GM12878 (cell line): ENCODE measurements around the gene LRP2BP. TPM values are rescaled to one million over a fixed set of nuclear protein-coding genes. Genes with fewer than 3 reads are reported as not detected.

Experiments
- ATF7 ChIP-seq: fragments of 450-650 bp; IDR thresholded peaks from 2 replicates; pipeline ENCODE4 v1.6.1; 2016; ENCODE audit warnings: low read depth, mild to moderate bottlenecking
- BHLHE40 ChIP-seq, 2 experiments: fragments of 450-650 bp in 1 of 2; IDR thresholded peaks; 2 replicates each; pipeline ENCODE4 v1.6.1; 2011 to 2017; ENCODE audit warnings: low read depth in 2 of 2, borderline replicate concordance in 1 of 2, improper control_type of control experiment in 1 of 2, low read length in 1 of 2, mild to moderate bottlenecking in 1 of 2
- BMI1 ChIP-seq: fragments of 450-650 bp; IDR thresholded peaks from 2 replicates; pipeline ENCODE4 v1.6.1; 2016; ENCODE audit warnings: mild to moderate bottlenecking, moderate library complexity, borderline replicate concordance
- CREM ChIP-seq: IDR thresholded peaks from 2 replicates; pipeline ENCODE4 v1.6.1; 2014; ENCODE audit warnings: antibody characterized with exemption, low read depth
- ETV6 ChIP-seq, 2 experiments: fragments of 450-650 bp in 1 of 2; IDR thresholded peaks in 1 of 2; conservative IDR thresholded peaks in 1 of 2; 2 replicates each; pipeline ENCODE4 v1.6.1; 2014; ENCODE audit warnings: antibody characterized with exemption in 1 of 2, borderline replicate concordance in 1 of 2, low read depth in 1 of 2, mild to moderate bottlenecking in 1 of 2, moderate library complexity in 1 of 2
- GATAD2B ChIP-seq: fragments of 450-650 bp; conservative IDR thresholded peaks from 2 replicates; pipeline ENCODE4 v1.6.1; 2017; ENCODE audit warnings: low read depth, mild to moderate bottlenecking, moderate library complexity
- HCFC1 ChIP-seq: fragments of 150-350 bp; IDR thresholded peaks from 2 replicates; pipeline ENCODE4 v1.6.1; 2014; ENCODE audit warnings: low read length
- IRF4 ChIP-seq: IDR thresholded peaks from 2 replicates; pipeline ENCODE4 v1.6.1; 2011; ENCODE audit warnings: low read depth, low read length
- KAT2A ChIP-seq: conservative IDR thresholded peaks from 2 replicates; pipeline ENCODE4 v1.6.1; 2011; ENCODE audit warnings: low read depth, low read length; ENCODE audit not compliant: control insufficient read depth
- MYB ChIP-seq: fragments of 150-350 bp; IDR thresholded peaks from 2 replicates; pipeline ENCODE4 v1.6.1; 2014; ENCODE audit warnings: mild to moderate bottlenecking, low read depth, low read length, borderline replicate concordance
- MYC ChIP-seq: IDR thresholded peaks from 2 replicates; pipeline ENCODE4 v1.6.1; 2011; ENCODE audit warnings: mild to moderate bottlenecking, low read length, moderate library complexity, inconsistent platforms; ENCODE audit not compliant: insufficient read depth, insufficient replicate concordance, insufficient read length, severe bottlenecking
- NR2C2 ChIP-seq: IDR thresholded peaks from 2 replicates; pipeline ENCODE4 v1.6.1; 2011; ENCODE audit warnings: borderline replicate concordance, low read depth; ENCODE audit not compliant: control insufficient read depth, insufficient read length
- RELA ChIP-seq: fragments of 450-650 bp; IDR thresholded peaks from 2 replicates; pipeline ENCODE4 v1.8.0; 2014; ENCODE audit warnings: borderline replicate concordance; ENCODE audit not compliant: partially characterized antibody
- STAT3 ChIP-seq: IDR thresholded peaks from 2 replicates; pipeline ENCODE4 v1.6.1; 2011; ENCODE audit warnings: low read depth, low read length, improper control_type of control experiment
- TARDBP ChIP-seq: IDR thresholded peaks from 2 replicates; pipeline ENCODE4 v1.6.1; 2016; ENCODE audit warnings: borderline replicate concordance
- TCF7 ChIP-seq: IDR thresholded peaks from 2 replicates; pipeline ENCODE4 v1.6.1; 2014; ENCODE audit warnings: antibody characterized with exemption, borderline replicate concordance
- WRNIP1 ChIP-seq: IDR thresholded peaks from 2 replicates; pipeline ENCODE4 v1.6.1; 2011; ENCODE audit warnings: low read depth, low read length, improper control_type of control experiment, borderline replicate concordance
- YY1 ChIP-seq: IDR thresholded peaks from 2 replicates; pipeline ENCODE4 v1.6.1; 2011; ENCODE audit warnings: low read depth, mild to moderate bottlenecking, low read length
- ZNF24 ChIP-seq: fragments of 450-650 bp; IDR thresholded peaks from 2 replicates; pipeline ENCODE4 v1.6.1; 2017; ENCODE audit warnings: antibody characterized with exemption, mild to moderate bottlenecking
- polyA plus RNA-seq, 11 experiments: library from polyadenylated mRNA; depleted of rRNA in 4 of 11; unstranded in 6 of 11; stranded (reverse) in 5 of 11; fragments of >200 nt; fragmentation: Nextera tagmentation in 4 of 11; fragmentation: Illumina TruSeq in 1 of 11; extraction: Ambion mirVana in 4 of 11; extraction: Trizol in 1 of 11; gene quantifications; 1 replicate in 1 of 11; 2 replicates in 10 of 11; pipeline versions ENCODE4 v1.2.1 to v1.2.3, GENCODE V29; 2011 to 2016; ENCODE audit warnings: inconsistent platforms in 2 of 11, missing spikeins in 2 of 11, low read depth in 1 of 11
- total RNA-seq, 4 experiments: library from RNA; depleted of rRNA in 3 of 4; stranded (reverse); fragments of >200 nt in 3 of 4; fragmentation: Illumina TruSeq in 1 of 4; extraction: Trizol in 1 of 4; gene quantifications; 2 replicates each; pipeline versions ENCODE4 v1.2.1 to v1.2.3, GENCODE V29; 2013 to 2021
- TF ChIP-seq, protein P1 (sequence below): IDR thresholded peaks from 2 replicates; pipeline ENCODE4 v1.6.1; 2011; ENCODE audit warnings: low read depth, mild to moderate bottlenecking, low read length, moderate library complexity, borderline replicate concordance; ENCODE audit errors: extremely low read depth
- TF ChIP-seq, protein P2 (sequence below): IDR thresholded peaks from 2 replicates; pipeline ENCODE4 v1.6.1; 2012; ENCODE audit warnings: low read depth, low read length, improper control_type of control experiment
- TF ChIP-seq, protein P3 (sequence below): fragments of 450-650 bp; formaldehyde crosslinking; IDR thresholded peaks from 2 replicates; pipeline ENCODE4 v1.4.0; 2020; ENCODE audit warnings: mild to moderate bottlenecking, moderate library complexity
- TF ChIP-seq, protein P4 (sequence below): fragments of 150-350 bp; IDR thresholded peaks from 2 replicates; pipeline ENCODE4 v1.6.1; 2014; ENCODE audit warnings: mild to moderate bottlenecking, low read depth, low read length
- TF ChIP-seq, protein P5 (sequence below): fragments of 450-650 bp; IDR thresholded peaks from 2 replicates; pipeline ENCODE4 v1.6.1; 2016; ENCODE audit warnings: mild to moderate bottlenecking

Gene LRP2BP
- total and polyA plus RNA-seq, 10 of the 15 experiments (the other 5 are each of a cell fraction or from before 2014, with no cell fraction given): 0.27 to 5.2 (median 1.0) TPM

DNA sequence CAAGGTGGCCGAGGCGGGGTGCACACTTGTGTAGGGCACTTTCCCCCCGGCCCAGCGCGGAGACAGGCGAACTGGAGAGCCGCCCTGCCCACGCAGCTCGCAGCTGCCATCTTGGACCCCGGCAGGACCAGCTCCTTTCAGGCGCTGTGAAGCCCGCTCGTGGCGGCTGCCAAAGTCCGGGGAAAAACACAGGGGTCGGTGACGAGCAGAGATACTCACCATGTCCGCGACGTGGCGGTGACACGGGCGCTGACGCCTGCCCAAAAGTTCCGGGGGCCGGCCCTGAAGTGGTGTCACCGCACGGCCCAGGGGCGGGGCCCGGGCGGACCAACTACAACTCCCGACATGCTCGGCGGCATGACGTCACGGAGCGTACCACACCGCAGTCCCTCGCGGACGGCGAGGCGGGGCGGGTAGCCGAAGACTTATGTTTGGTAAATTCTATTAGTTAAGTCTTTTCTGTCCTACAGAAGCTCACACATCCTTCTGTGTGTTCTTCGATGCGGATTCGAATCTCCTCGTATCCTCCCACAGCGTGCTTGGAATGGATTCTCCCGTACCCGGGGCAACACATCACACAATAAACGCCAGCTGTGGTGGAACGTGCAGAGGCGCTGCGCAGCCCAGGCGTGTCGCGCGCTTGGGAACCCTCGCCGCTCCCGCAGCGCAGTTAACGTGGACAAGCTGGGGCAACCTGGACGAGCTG, 30.1 kb upstream of the LRP2BP start, which contains the start of gene UFSP2 (continued):
- TF ChIP-seq MYB (no peak), RELA (peak; percentile 87), HCFC1 (peak; percentile 89), TARDBP (no peak), TCF7 (no peak), ZNF24 (no peak), BHLHE40 (IDR thresholded peaks at IDR 0.05; ENCODE audit: borderline replicate concordance in 1 of 2, low read depth in 2 of 2, low read length in 1 of 2) (peak; percentile 99), KAT2A (no peak), CREM (peak; percentile 99), YY1 (peak; percentile 96), MYC (no peak), IRF4 (no peak), BMI1 (peak; percentile 97), GATAD2B (peak; percentile 66), ATF7 (peak; percentile 100), STAT3 (no peak), ETV6 (conservative IDR thresholded peaks at IDR 0.05 in 1 of 2, IDR thresholded peaks at IDR 0.05 in 1 of 2; ENCODE audit: borderline replicate concordance in 1 of 2, low read depth in 1 of 2) (no peak), NR2C2 (no peak), WRNIP1 (no peak)
- TF ChIP-seq, protein P1, sequence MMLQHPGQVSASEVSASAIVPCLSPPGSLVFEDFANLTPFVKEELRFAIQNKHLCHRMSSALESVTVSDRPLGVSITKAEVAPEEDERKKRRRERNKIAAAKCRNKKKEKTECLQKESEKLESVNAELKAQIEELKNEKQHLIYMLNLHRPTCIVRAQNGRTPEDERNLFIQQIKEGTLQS: no peak
- TF ChIP-seq, protein P2, sequence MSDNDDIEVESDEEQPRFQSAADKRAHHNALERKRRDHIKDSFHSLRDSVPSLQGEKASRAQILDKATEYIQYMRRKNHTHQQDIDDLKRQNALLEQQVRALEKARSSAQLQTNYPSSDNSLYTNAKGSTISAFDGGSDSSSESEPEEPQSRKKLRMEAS: peak; percentile 94
- TF ChIP-seq, protein P3, sequence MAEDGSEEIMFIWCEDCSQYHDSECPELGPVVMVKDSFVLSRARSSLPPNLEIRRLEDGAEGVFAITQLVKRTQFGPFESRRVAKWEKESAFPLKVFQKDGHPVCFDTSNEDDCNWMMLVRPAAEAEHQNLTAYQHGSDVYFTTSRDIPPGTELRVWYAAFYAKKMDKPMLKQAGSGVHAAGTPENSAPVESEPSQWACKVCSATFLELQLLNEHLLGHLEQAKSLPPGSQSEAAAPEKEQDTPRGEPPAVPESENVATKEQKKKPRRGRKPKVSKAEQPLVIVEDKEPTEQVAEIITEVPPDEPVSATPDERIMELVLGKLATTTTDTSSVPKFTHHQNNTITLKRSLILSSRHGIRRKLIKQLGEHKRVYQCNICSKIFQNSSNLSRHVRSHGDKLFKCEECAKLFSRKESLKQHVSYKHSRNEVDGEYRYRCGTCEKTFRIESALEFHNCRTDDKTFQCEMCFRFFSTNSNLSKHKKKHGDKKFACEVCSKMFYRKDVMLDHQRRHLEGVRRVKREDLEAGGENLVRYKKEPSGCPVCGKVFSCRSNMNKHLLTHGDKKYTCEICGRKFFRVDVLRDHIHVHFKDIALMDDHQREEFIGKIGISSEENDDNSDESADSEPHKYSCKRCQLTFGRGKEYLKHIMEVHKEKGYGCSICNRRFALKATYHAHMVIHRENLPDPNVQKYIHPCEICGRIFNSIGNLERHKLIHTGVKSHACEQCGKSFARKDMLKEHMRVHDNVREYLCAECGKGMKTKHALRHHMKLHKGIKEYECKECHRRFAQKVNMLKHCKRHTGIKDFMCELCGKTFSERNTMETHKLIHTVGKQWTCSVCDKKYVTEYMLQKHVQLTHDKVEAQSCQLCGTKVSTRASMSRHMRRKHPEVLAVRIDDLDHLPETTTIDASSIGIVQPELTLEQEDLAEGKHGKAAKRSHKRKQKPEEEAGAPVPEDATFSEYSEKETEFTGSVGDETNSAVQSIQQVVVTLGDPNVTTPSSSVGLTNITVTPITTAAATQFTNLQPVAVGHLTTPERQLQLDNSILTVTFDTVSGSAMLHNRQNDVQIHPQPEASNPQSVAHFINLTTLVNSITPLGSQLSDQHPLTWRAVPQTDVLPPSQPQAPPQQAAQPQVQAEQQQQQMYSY (CRISPR knock-in tag): no peak
- TF ChIP-seq, protein P4, sequence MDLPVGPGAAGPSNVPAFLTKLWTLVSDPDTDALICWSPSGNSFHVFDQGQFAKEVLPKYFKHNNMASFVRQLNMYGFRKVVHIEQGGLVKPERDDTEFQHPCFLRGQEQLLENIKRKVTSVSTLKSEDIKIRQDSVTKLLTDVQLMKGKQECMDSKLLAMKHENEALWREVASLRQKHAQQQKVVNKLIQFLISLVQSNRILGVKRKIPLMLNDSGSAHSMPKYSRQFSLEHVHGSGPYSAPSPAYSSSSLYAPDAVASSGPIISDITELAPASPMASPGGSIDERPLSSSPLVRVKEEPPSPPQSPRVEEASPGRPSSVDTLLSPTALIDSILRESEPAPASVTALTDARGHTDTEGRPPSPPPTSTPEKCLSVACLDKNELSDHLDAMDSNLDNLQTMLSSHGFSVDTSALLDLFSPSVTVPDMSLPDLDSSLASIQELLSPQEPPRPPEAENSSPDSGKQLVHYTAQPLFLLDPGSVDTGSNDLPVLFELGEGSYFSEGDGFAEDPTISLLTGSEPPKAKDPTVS: 0 out of 2 replicates have a peak, but pooled peaks have one; percentile 30
- TF ChIP-seq, protein P5, sequence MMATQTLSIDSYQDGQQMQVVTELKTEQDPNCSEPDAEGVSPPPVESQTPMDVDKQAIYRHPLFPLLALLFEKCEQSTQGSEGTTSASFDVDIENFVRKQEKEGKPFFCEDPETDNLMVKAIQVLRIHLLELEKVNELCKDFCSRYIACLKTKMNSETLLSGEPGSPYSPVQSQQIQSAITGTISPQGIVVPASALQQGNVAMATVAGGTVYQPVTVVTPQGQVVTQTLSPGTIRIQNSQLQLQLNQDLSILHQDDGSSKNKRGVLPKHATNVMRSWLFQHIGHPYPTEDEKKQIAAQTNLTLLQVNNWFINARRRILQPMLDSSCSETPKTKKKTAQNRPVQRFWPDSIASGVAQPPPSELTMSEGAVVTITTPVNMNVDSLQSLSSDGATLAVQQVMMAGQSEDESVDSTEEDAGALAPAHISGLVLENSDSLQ: peak; percentile 66
